HepG2 (cell line): Measurements from ENCODE around the gene MIS18BP1. TPM values are rescaled to one million over a fixed set of nuclear protein-coding genes. Genes with fewer than 3 reads are reported as not detected.
A peak's percentile ranks its signal among the peaks of the same experiment; 100 is the strongest.

Source experiments
- ATAC-seq: fragments of 200-7000 bp; cut with Tn5 transposase; 3 replicates; pipeline ENCODE4 v1.9.1; 2020; ENCODE audit warnings: mild to moderate bottlenecking, moderate library complexity
- BruUV-seq: library from RNA; stranded (reverse); fragments of 400-500 nt; replicated peaks from 2 replicates; lab custom pipeline; 2021; lab: Mats Ljungman, UMichigan
- CTCF ChIA-PET: fragments of 300-600 bp; formaldehyde crosslinking; extraction: SDS; loops from one replicate; lab custom pipeline; 2021; ENCODE audit warnings: low total read pairs, inconsistent platforms, low intra/inter-chr PET ratio; lab: Yijun Ruan, JAX
- POLR2A ChIA-PET: fragments of 350-600 bp; sonication (Branson Sonifier 250); formaldehyde crosslinking; loops from one replicate; lab custom pipeline; 2020; ENCODE audit warnings: antibody characterized with exemption, inconsistent platforms; lab: Yijun Ruan, JAX
- DNase-seq: peaks from one replicate; pipeline ENCODE4 v3.0.0-alpha.2; 2015; ENCODE audit warnings: low spot score
- FAIRE-seq: peaks from 3 replicates; lab custom pipeline; 2011; peaks lifted over from hg19 to GRCh38; lab: Jason Lieb, UNC
- H2AFZ ChIP-seq: one replicate; pipeline ENCODE4 v1.6.1; 2011; ENCODE audit warnings: low read length, inconsistent platforms
- H3K27ac ChIP-seq: fragments of 300-600 bp; 3 replicates; pipeline ENCODE4 v1.8.0; 2011; ENCODE audit warnings: mixed run types, mild to moderate bottlenecking, mixed read lengths, low read length, inconsistent platforms; ENCODE audit not compliant: insufficient read depth; ENCODE audit errors: extremely low read length
- H3K27me3 ChIP-seq, 2 experiments: fragments of 200-600 bp in 1 of 2; 2 replicates in 1 of 2; 3 replicates in 1 of 2; pipeline versions ENCODE4 v1.6.0 to v1.8.0; 2011; ENCODE audit warnings: low read length in 2 of 2, mild to moderate bottlenecking in 2 of 2, moderate library complexity in 2 of 2, inconsistent platforms in 1 of 2; ENCODE audit not compliant: insufficient read depth in 2 of 2, control insufficient read depth in 1 of 2
- H3K36me3 ChIP-seq, 2 experiments: fragments of 200-600 bp in 1 of 2; replicated peaks in 1 of 2; 2 replicates in 1 of 2; 3 replicates in 1 of 2; pipeline versions ENCODE4 v1.5.1 to v1.8.0; 2011; ENCODE audit warnings: low read length in 2 of 2, inconsistent platforms in 1 of 2; ENCODE audit not compliant: insufficient read depth in 2 of 2, control insufficient read depth in 1 of 2
- H3K4me1 ChIP-seq: 2 replicates; pipeline ENCODE4 v1.5.1; 2012; ENCODE audit warnings: low read length, inconsistent platforms; ENCODE audit not compliant: insufficient read depth
- H3K4me2 ChIP-seq: 2 replicates; pipeline ENCODE4 v1.6.0; 2011; ENCODE audit warnings: low read depth, low read length, inconsistent platforms
- H3K4me3 ChIP-seq, 3 experiments: fragments of 200-600 bp in 1 of 3; sonication (generic), shearing (Covaris generic) in 1 of 3; replicated peaks in 1 of 3; 2 replicates each; pipeline ENCODE4 v1.5.1; 2011 to 2016; ENCODE audit warnings: low read length in 3 of 3, inconsistent platforms in 2 of 3, low read depth in 2 of 3, mild to moderate bottlenecking in 2 of 3, control low read depth in 1 of 3, mixed read lengths in 1 of 3; ENCODE audit not compliant: insufficient read depth in 1 of 3
- H3K79me2 ChIP-seq: one replicate; pipeline ENCODE4 v1.6.1; 2011; ENCODE audit warnings: low read length, inconsistent platforms; ENCODE audit not compliant: insufficient read depth
- H3K9ac ChIP-seq: 2 replicates; pipeline ENCODE4 v1.6.0; 2011; ENCODE audit warnings: mild to moderate bottlenecking, low read depth, low read length, inconsistent platforms; ENCODE audit not compliant: insufficient read depth
- H3K9me3 ChIP-seq: 2 replicates; pipeline ENCODE4 v1.5.1; 2012; ENCODE audit warnings: mild to moderate bottlenecking, low read length
- H4K20me1 ChIP-seq: 2 replicates; pipeline ENCODE4 v1.6.0; 2011; ENCODE audit warnings: inconsistent platforms, mild to moderate bottlenecking, low read length, moderate library complexity; ENCODE audit not compliant: insufficient read depth
- CENPX ChIP-seq: sonication (generic); formaldehyde crosslinking; IDR thresholded peaks from 2 replicates; pipeline ENCODE4 v1.9.0; 2021; ENCODE audit warnings: mild to moderate bottlenecking, missing genetic modification reagents, moderate library complexity
- FOXA1 ChIP-seq, 2 experiments: fragments of 450-650 bp in 1 of 2; sonication (generic) in 1 of 2; formaldehyde crosslinking in 1 of 2; IDR thresholded peaks; 2 replicates each; pipeline versions ENCODE4 v1.4.0 to v1.6.1; 2016 to 2020; ENCODE audit warnings: missing genetic modification reagents in 1 of 2
- FOXO1 ChIP-seq: sonication (generic); formaldehyde crosslinking; IDR thresholded peaks from 2 replicates; pipeline ENCODE4 v1.4.0; 2020; ENCODE audit warnings: missing genetic modification reagents
- KLF13 ChIP-seq: sonication (generic); formaldehyde crosslinking; IDR thresholded peaks from 2 replicates; pipeline ENCODE4 v1.4.0; 2020; ENCODE audit warnings: mild to moderate bottlenecking, missing genetic modification reagents
- MBD4 ChIP-seq: IDR thresholded peaks from 2 replicates; pipeline ENCODE4 v1.6.1; 2012; ENCODE audit warnings: low read length, inconsistent platforms, borderline replicate concordance
- RBFOX2 ChIP-seq: fragments of 200-400 bp; formaldehyde crosslinking; IDR thresholded peaks from 2 replicates; pipeline ENCODE4 v1.6.1; 2017; ENCODE audit warnings: low read depth, mild to moderate bottlenecking, low read length
- SAP130 ChIP-seq: IDR thresholded peaks from 2 replicates; pipeline ENCODE4 v1.6.1; 2016; ENCODE audit warnings: low read depth
- ZNF264 ChIP-seq: sonication (generic); formaldehyde crosslinking; IDR thresholded peaks from 2 replicates; pipeline ENCODE4 v1.4.0; 2020; ENCODE audit warnings: missing genetic modification reagents
- ZNF446 ChIP-seq: sonication (generic); formaldehyde crosslinking; IDR thresholded peaks from 2 replicates; pipeline ENCODE4 v1.5.0; 2020; ENCODE audit warnings: mild to moderate bottlenecking, missing genetic modification reagents
- ZNF747 ChIP-seq: sonication (generic); formaldehyde crosslinking; IDR thresholded peaks from 2 replicates; pipeline ENCODE4 v1.8.1; 2023; ENCODE audit warnings: missing genetic modification reagents, mild to moderate bottlenecking, borderline replicate concordance
- ZNF761 ChIP-seq: sonication (generic); formaldehyde crosslinking; conservative IDR thresholded peaks from 2 replicates; pipeline ENCODE4 v1.4.0; 2020; ENCODE audit warnings: mild to moderate bottlenecking, missing genetic modification reagents
- ZNF776 ChIP-seq: sonication (generic); formaldehyde crosslinking; IDR thresholded peaks from 2 replicates; pipeline ENCODE4 v1.4.0; 2020; ENCODE audit warnings: mild to moderate bottlenecking, missing genetic modification reagents
- WGBS: methylation state at CpG from one replicate; pipeline ENCODE4 v1.1.6; 2017; ENCODE audit warnings: low lambda C conversion rate; 5-methylcytosine and 5-hydroxymethylcytosine counted together
- in situ Hi-C: cut with HindIII; loops from 2 replicates; pipeline ENCODE4 v1.10.0; 2017; ENCODE audit warnings: low pct_unique_long_range_greater_than_20kb; ENCODE audit not compliant: extremely low pct_ligation_motif_present
- intact Hi-C: fragments of 100-400 bp; cut with micrococcal nuclease; formaldehyde crosslinking; loops from one replicate; pipeline ENCODE4 v1.10.0; 2022; ENCODE audit not compliant: unreplicated experiment
- polyA plus RNA-seq, 8 experiments: library from polyadenylated mRNA; depleted of rRNA in 3 of 8; stranded (reverse) in 7 of 8; unstranded in 1 of 8; fragments of >200 nt; fragmentation: Illumina TruSeq in 4 of 8; extraction: Trizol in 4 of 8; gene quantifications; 2 replicates each; pipeline versions ENCODE4 v1.2.1 to v1.2.3, GENCODE V29; 2011 to 2016; ENCODE audit warnings: low read depth in 4 of 8, missing spikeins in 1 of 8, mixed read lengths in 1 of 8; ENCODE audit not compliant: insufficient read depth in 1 of 8
- total RNA-seq, 5 experiments: library from RNA; depleted of rRNA; stranded (reverse); fragments of >200 nt; fragmentation: Illumina TruSeq; extraction: Trizol; gene quantifications; 2 replicates each; pipeline ENCODE4 v1.2.3, GENCODE V29; 2016; ENCODE audit warnings: low read depth in 1 of 5

MIS18BP1 gene
- total and polyA plus RNA-seq, 2 of the 13 experiments (the other 11 are each of a cell fraction or from before 2014, with no cell fraction given): 9.5 to 36.4 TPM

GRCh38 chr14:45251912-45252311 lies 1.1 kb downstream of the MIS18BP1 start:
- DNase-seq (peak; percentile 16), ATAC-seq (no peak), FAIRE-seq (no peak)
- 9% methylated on average over 5 of the region's 5 CpGs for WGBS
- peaks cover 59% of the 10 kb centered on the region for H3K79me2 ChIP-seq
- no peaks in the 10 kb centered on the region for H3K9me3 ChIP-seq
- TF ChIP-seq FOXA1 (IDR thresholded peaks at IDR 0.05) (no peak), FOXA1 (CRISPR knock-in tag; IDR thresholded peaks at IDR 0.05) (0 out of 2 replicates have a peak, but pooled peaks have one; percentile 10), MBD4 (0 out of 2 replicates have a peak, but pooled peaks have one; percentile 3), FOXO1 (CRISPR knock-in tag) (no peak), KLF13 (CRISPR knock-in tag) (no peak), RBFOX2 (no peak), CENPX (no peak), ZNF761 (CRISPR knock-in tag) (no peak), ZNF264 (CRISPR knock-in tag) (no peak), ZNF776 (no peak), SAP130 (peak; percentile 45), ZNF446 (CRISPR knock-in tag) (no peak), ZNF747 (CRISPR knock-in tag) (no peak)
- peak overlapping the region; percentile 89 to 100 (median 91) for H3K4me3 ChIP-seq
- H3K27me3 ChIP-seq: no peaks in the 10 kb centered on the region; a peak in 1 of 5 replicates
- ChIA-PET CTCF (no interaction called here), POLR2A (interaction anchor here (1.1 to 2.5 kb wide), 2 partner anchors 118 to 355 kb away, joined by 5 to 9 read pairs; partner anchors contain the start of gene FKBP3)
- intact Hi-C loops: loop anchor here (2.0 to 5.0 kb wide), 3 partner anchors 289 to 1470 kb away; partner anchors contain the start of gene TOGARAM1
- peak overlapping the region; percentile 95 for H3K9ac ChIP-seq
- in situ Hi-C loops: no loop called here
- peaks cover 49% of the 10 kb centered on the region for H3K4me1 ChIP-seq
- peak overlapping the region; percentile 97 for H3K4me2 ChIP-seq
- peak overlapping the region; percentile 97 for H3K27ac ChIP-seq
- H3K36me3 ChIP-seq: no peaks in the 10 kb centered on the region
- BruUV-seq: no TSS peak
- no peak overlapping the region for H2AFZ ChIP-seq
- H4K20me1 ChIP-seq: no peaks in the 10 kb centered on the region
